HPDE6-E6E7 (cell line): ENCODE data around the gene MAP3K7.

Experiments
- DNase-seq: peaks from one replicate; pipeline ENCODE4 v3.0.0; 2011; ENCODE audit warnings: missing footprints; ENCODE audit errors: extremely low spot score

MAP3K7 gene

GRCh38 chr6:90530882-90531281 lies 56.0 kb downstream of the MAP3K7 start:
- DNase-seq: no peak

DNA sequence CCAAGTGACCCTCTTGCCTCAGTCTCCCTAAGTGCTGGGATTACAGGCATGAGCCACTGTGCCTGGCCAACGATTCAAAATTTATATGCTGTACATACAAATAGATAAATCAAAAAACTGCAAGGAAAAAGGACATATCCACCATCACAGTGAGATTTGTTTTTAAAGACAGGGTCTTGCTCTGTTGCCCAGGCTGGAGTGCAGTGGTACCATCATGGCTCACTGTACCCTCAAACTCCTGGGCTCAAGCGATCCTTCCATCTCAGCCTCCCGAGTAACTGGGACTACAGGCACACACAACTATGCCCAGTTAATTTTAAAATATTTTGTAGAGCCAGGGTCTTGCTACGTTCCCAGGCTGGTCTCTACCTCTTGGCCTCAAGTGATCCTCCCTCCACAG lies 61.5 kb downstream of the MAP3K7 start:
- no peak for DNase-seq

DNA sequence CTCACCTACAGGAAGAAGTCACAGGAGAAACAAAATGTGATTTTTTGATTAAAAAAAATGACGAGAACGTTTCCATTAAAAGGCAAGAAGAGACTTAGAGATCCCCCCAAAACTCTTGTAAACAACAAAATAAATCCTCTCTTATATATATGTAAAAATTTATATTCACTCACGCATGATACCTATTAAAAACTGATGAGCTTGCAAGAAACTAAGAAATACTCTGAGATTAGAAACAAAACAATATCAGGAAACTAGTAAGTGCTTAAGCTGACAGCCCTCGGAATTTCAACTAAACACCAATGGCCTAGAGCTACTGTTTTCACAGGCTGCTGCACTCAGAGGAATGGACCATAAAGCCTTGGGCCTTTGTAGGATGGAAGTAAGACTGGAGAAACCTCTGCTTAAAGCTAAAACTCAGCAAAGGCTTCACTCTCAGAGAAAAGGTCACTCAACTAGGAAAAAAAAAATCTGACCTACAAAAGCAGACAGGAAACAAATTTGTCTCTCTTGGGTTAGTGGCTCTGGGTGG lies 63.0 kb downstream of the MAP3K7 start:
- no peak for DNase-seq

GRCh38 chr6:90521955-90522354 lies 64.9 kb downstream of the MAP3K7 start:
- DNase-seq: no peak

DNA sequence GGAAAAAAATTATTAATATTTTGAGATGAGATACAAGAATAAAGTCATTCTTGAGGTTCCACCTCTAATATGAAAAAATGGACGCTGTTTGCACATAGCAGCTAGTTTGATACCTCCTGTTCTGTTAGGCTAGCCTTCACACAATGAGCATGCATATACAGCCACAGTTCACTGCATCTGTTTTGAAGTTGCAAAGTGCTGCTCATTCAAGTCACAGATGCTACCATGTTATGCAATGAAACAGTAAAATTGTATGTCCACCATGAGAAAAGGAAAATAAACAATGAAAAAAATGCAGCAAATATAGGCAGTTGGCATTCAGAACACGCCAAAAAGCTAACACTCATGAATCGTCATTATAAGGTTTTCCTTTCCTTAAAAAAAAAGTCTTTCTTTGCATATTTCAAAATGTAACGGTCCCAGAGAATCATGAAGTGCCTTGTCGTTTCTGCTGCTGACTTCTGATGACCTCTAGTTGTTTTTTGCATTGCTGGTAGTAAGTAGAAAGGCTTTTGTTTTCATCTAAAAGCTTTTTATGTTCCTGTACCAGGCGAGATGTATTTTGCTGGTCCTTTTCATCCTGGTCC lies 70.7 kb downstream of the MAP3K7 start:
- DNase-seq: no peak

- no peak for DNase-seq
Measured at GRCh38 chr6:90514496-90514895, 72.4 kb downstream of the MAP3K7 start.

GRCh38 chr6:90508753-90509152 lies 78.1 kb downstream of the MAP3K7 start:
- no peak for DNase-seq

DNA sequence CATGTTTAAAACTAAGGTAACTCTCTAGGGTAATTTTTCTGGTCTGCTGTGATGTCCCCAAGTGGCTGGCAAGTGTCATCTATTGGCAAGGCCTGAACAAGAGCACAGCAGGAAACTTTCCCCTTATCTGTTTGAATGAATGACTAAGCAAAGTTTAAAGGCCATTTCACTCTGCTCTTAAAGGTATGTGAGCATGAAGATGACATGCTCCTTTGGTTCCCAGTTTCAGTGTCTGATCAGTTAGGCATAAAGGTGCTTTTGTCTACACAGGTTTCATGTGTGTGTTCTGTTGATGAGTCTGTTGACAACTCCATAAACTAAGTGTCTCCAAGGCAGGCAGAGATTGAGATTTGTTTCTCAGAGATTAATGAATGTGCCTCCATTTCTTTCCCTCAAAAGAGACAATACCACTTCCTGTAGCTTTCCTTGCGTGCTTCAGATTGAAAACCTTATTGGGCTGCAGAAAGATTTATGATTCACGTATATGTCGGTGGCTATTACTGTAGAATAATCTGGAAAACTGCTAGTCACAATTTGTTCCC lies 83.9 kb downstream of the MAP3K7 start:
- no peak for DNase-seq

DNA sequence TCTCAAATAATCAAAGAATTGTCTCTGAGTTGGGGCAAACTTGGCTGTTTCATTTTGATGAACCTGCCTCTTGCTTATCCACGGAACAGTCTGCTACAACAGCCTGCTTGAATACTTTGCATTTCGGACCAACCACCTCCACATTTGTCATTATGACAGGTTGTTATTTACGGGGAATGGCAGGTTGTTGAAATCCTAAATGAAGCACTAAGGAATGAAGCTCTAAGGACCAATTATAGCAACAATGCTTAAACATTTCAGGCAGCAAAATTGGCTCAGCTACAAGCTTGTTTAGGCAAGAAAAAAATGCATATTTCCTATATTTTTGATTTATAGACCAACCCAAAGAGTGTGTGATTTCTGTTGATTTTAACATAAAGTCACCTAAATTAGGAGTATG lies 84.5 kb downstream of the MAP3K7 start:
- DNase-seq: no peak

DNA sequence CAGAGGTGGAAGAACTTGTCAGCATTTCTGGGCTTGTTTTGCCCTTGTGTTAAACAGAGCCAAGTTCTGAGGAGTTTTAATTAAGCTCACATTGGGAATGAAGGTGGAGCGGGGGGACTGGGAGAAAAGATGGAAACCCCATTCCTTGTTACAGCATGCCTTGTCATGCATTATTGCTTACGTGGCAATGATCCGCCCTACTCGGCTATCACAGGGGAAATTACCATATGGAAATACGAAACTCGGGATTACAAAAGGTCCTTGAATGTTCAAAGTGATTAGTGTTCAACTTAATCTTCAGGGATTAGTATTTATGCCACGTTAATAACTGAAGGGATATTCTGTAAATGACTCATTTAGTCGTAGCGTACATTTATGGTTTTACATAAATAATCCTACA lies 86.4 kb downstream of the MAP3K7 start:
- no peak for DNase-seq

GRCh38 chr6:90497411-90497810 lies 89.5 kb downstream of the MAP3K7 start:
- no peak for DNase-seq

DNA sequence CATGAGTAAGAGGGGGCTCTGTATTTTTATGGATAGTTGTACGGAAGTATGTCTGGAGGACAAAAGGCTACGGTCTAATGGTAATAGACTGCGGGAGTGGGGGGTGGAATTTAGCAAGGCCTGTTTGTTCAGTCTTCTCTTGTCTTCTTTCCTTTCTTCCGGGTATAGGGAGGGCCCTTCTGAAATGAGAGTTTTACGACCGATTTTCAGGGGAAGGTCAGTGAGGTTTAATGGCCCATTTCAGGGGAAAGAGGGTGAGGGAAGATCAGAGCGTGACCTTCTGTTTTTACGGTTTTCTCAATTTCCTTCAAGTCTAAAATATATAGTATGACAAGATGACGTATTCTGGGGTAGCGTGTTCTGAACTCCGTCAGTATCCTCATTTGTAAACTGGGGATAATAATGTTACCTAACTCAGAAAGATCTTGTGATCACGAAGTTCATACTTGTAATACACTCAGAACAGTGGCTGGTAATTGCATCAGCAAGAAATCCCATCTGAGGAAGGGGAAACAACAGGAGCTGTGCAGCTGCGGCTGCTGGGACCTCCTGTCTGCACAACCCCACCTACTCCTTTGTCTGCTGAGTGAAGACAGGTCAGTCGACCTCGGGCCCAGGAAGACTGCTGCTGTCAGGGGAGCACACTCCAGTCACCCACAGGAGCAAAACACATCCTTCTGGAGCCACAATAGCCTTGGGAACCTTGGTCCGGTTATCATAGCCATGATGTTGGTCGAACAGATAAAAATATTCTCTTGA lies 90.4 kb downstream of the MAP3K7 start:
- no peak for DNase-seq

DNA sequence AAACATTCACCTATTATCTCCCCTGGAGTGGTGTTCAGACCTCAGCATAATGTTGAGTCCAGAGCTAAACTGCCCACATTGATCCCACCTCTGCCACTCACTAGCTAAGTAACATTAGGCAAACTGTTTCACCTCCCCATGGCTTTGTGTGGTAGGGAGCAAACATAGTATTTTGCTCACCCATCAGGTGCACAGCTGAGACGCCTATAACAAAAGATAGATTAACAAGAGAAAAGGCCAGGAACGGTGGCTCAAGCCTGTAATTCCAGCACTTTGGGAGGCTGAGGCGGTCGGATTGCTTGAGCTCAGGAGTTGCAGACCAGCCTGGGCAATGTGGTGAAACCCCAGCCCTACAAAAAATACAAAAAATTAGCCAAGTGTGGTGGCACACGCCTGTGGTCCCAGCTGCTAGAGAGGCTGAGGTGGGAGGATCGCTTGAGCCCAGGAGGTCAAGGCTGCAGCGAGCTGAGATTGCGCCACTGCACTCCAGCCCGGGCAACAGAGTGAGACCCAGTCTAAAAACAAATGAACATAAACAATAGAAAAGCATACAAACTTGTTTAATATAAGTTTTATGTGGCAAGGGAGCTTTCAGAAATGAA lies 91.6 kb downstream of the MAP3K7 start:
- DNase-seq: no peak

- no peak for DNase-seq
Measured at GRCh38 chr6:90494067-90494780, 92.6 kb downstream of the MAP3K7 start.

- DNase-seq: no peak
Measured at GRCh38 chr6:90493332-90493731, 93.5 kb downstream of the MAP3K7 start.

GRCh38 chr6:90492798-90493197 lies 94.1 kb downstream of the MAP3K7 start:
- DNase-seq: no peak

DNA sequence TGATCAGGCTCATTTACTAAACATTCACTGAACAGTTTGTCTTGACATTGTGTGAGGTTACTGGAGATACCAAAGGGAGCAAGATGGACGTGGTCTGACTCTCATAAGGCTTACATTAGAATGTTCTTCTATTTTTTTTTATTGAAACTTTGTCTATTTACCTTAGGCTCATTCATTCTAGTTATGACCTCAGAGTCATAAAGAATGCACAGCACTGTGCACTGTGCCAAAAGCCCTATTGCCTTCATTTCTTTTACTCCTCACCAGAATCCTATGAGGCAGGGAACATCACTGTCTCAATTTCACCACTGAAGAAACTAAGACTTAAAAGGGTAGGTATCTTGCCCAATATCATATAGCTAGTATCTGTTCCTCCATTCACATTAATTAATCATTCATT lies 94.5 kb downstream of the MAP3K7 start:
- no peak for DNase-seq

DNA sequence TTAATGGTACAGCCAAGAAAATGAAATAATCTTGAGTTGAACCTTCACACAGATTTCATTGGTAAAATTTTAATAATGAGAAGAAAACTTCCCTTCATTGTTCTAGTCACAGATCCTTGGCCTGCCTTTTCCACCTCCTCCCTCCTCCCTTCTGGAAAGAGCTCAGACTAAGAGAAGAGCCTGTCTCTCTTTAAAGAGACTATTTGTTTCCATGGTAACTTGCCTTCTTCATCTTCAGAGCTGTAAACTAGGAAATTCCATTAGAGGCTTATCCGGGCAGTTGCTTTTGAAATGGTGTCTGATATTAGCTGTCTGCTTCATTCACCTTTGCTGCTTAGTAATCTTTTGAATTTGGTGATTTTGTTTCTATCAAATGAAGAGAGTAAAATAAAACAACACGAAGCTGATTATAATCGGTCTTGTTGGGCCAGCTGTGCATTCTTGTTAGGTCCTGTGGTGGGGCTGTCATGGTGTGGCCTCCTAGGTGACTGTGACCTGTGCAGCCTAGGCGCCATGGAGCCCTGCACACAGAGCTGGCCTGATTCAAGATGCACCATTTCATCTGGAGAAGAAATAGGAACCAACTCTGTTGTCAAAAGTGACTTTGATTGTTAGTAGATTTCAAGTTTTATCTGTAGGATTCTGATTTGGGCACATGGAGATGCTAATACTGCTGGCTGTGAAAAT lies 96.7 kb downstream of the MAP3K7 start:
- no peak for DNase-seq

GRCh38 chr6:90488816-90489215 lies 98.1 kb downstream of the MAP3K7 start:
- no peak for DNase-seq

- DNase-seq: no peak
Measured at GRCh38 chr6:90485635-90486277, 101.1 kb downstream of the MAP3K7 start.

DNA sequence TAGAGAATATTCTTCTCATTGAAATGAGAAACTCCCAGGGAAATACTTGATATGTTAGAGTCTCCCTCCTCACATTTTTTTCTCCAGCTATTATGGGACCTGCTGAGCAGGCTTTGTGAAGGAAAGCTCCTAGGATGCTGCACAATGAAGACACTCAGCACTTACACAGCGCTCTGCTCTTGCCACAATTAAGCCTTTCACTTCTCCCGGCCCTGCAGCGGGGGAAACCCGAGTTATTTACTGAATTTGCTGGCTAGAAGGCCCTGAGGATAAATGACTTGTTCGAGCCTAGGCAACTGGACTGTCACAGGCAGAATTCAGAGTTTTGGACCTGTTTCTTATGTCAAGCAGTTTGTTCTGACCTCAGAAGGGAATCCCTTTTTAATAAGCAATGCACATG lies 102.0 kb downstream of the MAP3K7 start:
- no peak for DNase-seq
